ENCODE measurements around the gene FOS. TPM values are rescaled to one million over a fixed set of nuclear protein-coding genes. Genes with fewer than 3 reads are reported as not detected.
"Not testable (repeated sequence)": the region's sequence is repeated elsewhere in the genome, so short reads cannot be mapped to it uniquely, and the experiment has no call there.

FOS gene
- total and polyA plus RNA-seq, 4 donors, result 13.2 to 82.7 (median 20.0) TPM

DNA sequence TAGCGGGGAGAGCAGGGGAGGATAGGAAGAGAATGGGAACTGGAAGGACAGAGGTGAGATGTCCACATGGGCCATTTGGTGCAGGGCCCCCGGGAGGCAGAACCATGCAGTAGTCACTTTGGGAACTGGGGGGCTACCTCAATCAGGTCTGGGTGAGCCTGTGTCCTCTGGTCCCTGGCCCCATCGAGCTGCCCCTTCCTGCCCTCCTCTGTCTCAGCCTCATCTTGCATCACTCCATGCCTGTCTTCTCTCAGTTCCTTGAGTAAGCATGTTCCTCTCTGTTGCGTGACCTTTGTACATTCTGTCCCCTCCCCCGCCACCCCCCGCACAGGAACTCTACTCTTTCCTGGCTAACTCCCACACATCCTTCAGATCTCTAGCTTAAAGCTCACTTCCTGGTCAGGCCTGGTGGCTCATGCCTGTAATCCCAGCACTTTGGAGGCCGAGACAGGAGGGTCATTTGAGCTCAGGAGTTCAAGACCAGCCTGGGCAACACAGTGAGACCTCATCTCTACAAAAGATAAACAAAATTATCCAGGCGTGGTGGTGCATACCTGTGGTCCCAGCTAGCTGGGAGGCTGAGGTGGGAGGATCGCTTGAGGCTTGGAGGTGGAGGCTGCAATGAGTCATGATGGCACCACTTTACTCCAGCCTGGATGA, 23.2 kb downstream of the FOS start:
- H3K4me1 ChIP-seq (ENCODE audit: control insufficient read depth in 4 of 4, insufficient read depth in 4 of 4, low read length in 3 of 4), result peaks cover 0 to 4% (median 1%) of the 10 kb centered on the region in 4 donors
- no peaks in the 10 kb centered on the region for H3K27me3 ChIP-seq (ENCODE audit: control insufficient read depth in 4 of 4, insufficient read depth in 4 of 4, low read length in 3 of 4)
- H3K9me3 ChIP-seq (ENCODE audit: control insufficient read depth in 4 of 4, low read length in 3 of 4), result no peaks in the 10 kb centered on the region
- no peak overlapping the region for H3K9ac ChIP-seq (ENCODE audit: low read depth in 1 of 2, low read length in 2 of 2)
- DNase-seq (ENCODE audit: low spot score), result no peak
- H3K36me3 ChIP-seq (ENCODE audit: control insufficient read depth in 4 of 4, insufficient read depth in 3 of 4, low read depth in 1 of 4, low read length in 3 of 4), result no peaks in the 10 kb centered on the region
- peak; percentile 40 for TF ChIP-seq SP1 (IDR thresholded peaks at IDR 0.05)
- no peak for TF ChIP-seq YY1 (IDR thresholded peaks at IDR 0.05)
- TF ChIP-seq RXRA (IDR thresholded peaks at IDR 0.05), result peak; percentile 3 to 46
- TF ChIP-seq NR2F2 (IDR thresholded peaks at IDR 0.05), result peak; percentile 78
- TF ChIP-seq HNF4G (IDR thresholded peaks at IDR 0.05), result no peak
- H3K4me3 ChIP-seq (ENCODE audit: low read depth in 1 of 3, low read length in 3 of 3), result no peak overlapping the region
- WGBS, result 68% methylated on average over 9 of the region's 9 CpGs
- peak overlapping the region; percentile 2 to 49 for H3K27ac ChIP-seq (ENCODE audit: low read depth in 1 of 2, low read length in 2 of 2)

DNA sequence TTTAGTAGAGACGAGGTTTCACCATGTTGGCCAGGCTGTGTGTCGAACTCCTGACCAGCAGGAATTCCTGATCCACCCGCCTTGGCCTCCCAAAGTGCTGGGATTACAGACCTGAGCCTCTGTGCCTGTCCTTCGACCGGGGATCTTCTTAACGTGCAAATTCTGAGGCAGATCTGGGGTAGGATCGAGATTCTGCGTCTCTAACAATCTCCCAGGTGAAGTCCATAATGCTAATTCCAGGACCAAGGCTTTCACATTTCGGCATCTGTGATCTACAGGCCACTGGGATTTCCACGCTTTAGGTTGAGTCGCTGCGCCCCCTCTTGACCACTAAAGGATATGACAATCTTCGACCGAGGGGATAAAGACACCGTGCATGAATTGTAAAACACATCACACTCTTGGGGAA, 24.8 kb downstream of the FOS start:
- Histone ChIP-seq H3K9ac (ENCODE audit: low read depth in 1 of 2, low read length in 2 of 2) (no peak overlapping the region), H3K4me3 (ENCODE audit: low read depth in 1 of 3, low read length in 3 of 3) (no peak overlapping the region), H3K27me3 (ENCODE audit: control insufficient read depth in 4 of 4, insufficient read depth in 4 of 4, low read length in 3 of 4) (no peaks in the 10 kb centered on the region), H3K9me3 (ENCODE audit: control insufficient read depth in 4 of 4, low read length in 3 of 4) (no peaks in the 10 kb centered on the region), H3K4me1 (ENCODE audit: control insufficient read depth in 4 of 4, insufficient read depth in 4 of 4, low read length in 3 of 4) (peaks cover 0 to 4% (median 1%) of the 10 kb centered on the region in 4 donors), H3K27ac (ENCODE audit: low read depth in 1 of 2, low read length in 2 of 2) (no peak overlapping the region), H3K36me3 (ENCODE audit: control insufficient read depth in 4 of 4, insufficient read depth in 3 of 4, low read depth in 1 of 4, low read length in 3 of 4) (no peaks in the 10 kb centered on the region)
- DNase-seq (ENCODE audit: low spot score), result peak; percentile 64
- WGBS, result 22% methylated on average over 15 of the region's 15 CpGs
- TF ChIP-seq, protein P1, sequence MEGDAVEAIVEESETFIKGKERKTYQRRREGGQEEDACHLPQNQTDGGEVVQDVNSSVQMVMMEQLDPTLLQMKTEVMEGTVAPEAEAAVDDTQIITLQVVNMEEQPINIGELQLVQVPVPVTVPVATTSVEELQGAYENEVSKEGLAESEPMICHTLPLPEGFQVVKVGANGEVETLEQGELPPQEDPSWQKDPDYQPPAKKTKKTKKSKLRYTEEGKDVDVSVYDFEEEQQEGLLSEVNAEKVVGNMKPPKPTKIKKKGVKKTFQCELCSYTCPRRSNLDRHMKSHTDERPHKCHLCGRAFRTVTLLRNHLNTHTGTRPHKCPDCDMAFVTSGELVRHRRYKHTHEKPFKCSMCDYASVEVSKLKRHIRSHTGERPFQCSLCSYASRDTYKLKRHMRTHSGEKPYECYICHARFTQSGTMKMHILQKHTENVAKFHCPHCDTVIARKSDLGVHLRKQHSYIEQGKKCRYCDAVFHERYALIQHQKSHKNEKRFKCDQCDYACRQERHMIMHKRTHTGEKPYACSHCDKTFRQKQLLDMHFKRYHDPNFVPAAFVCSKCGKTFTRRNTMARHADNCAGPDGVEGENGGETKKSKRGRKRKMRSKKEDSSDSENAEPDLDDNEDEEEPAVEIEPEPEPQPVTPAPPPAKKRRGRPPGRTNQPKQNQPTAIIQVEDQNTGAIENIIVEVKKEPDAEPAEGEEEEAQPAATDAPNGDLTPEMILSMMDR (IDR thresholded peaks at IDR 0.05; ENCODE audit: low read depth, low read length, missing input control), result peak; percentile 89
- peak; percentile 99 for TF ChIP-seq RAD21 (IDR thresholded peaks at IDR 0.05)
- TF ChIP-seq, protein P2, sequence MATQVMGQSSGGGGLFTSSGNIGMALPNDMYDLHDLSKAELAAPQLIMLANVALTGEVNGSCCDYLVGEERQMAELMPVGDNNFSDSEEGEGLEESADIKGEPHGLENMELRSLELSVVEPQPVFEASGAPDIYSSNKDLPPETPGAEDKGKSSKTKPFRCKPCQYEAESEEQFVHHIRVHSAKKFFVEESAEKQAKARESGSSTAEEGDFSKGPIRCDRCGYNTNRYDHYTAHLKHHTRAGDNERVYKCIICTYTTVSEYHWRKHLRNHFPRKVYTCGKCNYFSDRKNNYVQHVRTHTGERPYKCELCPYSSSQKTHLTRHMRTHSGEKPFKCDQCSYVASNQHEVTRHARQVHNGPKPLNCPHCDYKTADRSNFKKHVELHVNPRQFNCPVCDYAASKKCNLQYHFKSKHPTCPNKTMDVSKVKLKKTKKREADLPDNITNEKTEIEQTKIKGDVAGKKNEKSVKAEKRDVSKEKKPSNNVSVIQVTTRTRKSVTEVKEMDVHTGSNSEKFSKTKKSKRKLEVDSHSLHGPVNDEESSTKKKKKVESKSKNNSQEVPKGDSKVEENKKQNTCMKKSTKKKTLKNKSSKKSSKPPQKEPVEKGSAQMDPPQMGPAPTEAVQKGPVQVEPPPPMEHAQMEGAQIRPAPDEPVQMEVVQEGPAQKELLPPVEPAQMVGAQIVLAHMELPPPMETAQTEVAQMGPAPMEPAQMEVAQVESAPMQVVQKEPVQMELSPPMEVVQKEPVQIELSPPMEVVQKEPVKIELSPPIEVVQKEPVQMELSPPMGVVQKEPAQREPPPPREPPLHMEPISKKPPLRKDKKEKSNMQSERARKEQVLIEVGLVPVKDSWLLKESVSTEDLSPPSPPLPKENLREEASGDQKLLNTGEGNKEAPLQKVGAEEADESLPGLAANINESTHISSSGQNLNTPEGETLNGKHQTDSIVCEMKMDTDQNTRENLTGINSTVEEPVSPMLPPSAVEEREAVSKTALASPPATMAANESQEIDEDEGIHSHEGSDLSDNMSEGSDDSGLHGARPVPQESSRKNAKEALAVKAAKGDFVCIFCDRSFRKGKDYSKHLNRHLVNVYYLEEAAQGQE (IDR thresholded peaks at IDR 0.05), result peak; percentile 45
- TF ChIP-seq, protein P3, sequence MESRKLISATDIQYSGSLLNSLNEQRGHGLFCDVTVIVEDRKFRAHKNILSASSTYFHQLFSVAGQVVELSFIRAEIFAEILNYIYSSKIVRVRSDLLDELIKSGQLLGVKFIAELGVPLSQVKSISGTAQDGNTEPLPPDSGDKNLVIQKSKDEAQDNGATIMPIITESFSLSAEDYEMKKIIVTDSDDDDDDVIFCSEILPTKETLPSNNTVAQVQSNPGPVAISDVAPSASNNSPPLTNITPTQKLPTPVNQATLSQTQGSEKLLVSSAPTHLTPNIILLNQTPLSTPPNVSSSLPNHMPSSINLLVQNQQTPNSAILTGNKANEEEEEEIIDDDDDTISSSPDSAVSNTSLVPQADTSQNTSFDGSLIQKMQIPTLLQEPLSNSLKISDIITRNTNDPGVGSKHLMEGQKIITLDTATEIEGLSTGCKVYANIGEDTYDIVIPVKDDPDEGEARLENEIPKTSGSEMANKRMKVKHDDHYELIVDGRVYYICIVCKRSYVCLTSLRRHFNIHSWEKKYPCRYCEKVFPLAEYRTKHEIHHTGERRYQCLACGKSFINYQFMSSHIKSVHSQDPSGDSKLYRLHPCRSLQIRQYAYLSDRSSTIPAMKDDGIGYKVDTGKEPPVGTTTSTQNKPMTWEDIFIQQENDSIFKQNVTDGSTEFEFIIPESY (IDR thresholded peaks at IDR 0.05), result no peak

DNA sequence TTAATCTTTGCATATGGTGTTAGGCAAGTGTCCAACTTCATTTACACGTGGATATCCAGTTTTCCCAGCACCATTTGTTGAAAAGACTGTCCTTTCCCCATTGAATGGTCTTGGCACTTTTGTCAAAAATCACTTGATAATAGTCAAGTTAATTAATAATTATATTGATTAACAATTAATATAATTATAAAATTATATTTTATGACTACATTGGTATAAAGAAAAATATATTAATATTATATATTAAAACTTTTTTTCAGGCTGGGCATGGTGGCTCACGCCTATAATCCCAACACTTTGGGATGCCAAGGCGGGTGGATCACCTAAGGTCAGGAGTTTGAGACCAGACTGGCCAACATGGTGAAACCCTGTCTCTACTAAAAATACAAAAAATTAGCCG, 27.8 kb downstream of the FOS start:
- not testable (repeated sequence) for H3K4me3 ChIP-seq (ENCODE audit: low read depth in 1 of 3, low read length in 3 of 3); DNase-seq (ENCODE audit: low spot score); H3K27me3 ChIP-seq (ENCODE audit: control insufficient read depth in 4 of 4, insufficient read depth in 4 of 4, low read length in 3 of 4); H3K27ac ChIP-seq (ENCODE audit: low read depth in 1 of 2, low read length in 2 of 2); H3K4me1 ChIP-seq (ENCODE audit: control insufficient read depth in 4 of 4, insufficient read depth in 4 of 4, low read length in 3 of 4); H3K9me3 ChIP-seq (ENCODE audit: control insufficient read depth in 4 of 4, low read length in 3 of 4); H3K9ac ChIP-seq (ENCODE audit: low read depth in 1 of 2, low read length in 2 of 2); H3K36me3 ChIP-seq (ENCODE audit: control insufficient read depth in 4 of 4, insufficient read depth in 3 of 4, low read depth in 1 of 4, low read length in 3 of 4)
- 72% methylated on average over 4 of the region's 4 CpGs for WGBS

Measured in liver (tissue), 9 donors.